Measurements from ENCODE around the gene ZNF593OS.

ZNF593OS gene

GRCh38 chr1:26171084-26172072 is at the start of gene ZNF593OS:
Gene ZNF593OS (minus strand): TSS chr1:26171832. CDS start chr1:26171661, 171 bp downstream.
- DNase-seq, result no peak

GRCh38 chr1:26221094-26221493 is 49.5 kb upstream of the ZNF593OS start:
- DNase-seq, result no peak

- no peak for DNase-seq
These were observed 48.7 kb upstream of the ZNF593OS start for GRCh38 chr1:26220199-26220912.

GRCh38 chr1:26218906-26219494 is 47.4 kb upstream of the ZNF593OS start:
- DNase-seq, result no peak

GRCh38 chr1:26215246-26215645 is 43.6 kb upstream of the ZNF593OS start:
- DNase-seq, result no peak

GRCh38 chr1:26213335-26213905 is 41.8 kb upstream of the ZNF593OS start:
- DNase-seq, result no peak

GRCh38 chr1:26212726-26213125 is 41.1 kb upstream of the ZNF593OS start:
- no peak for DNase-seq

- no peak for DNase-seq
These were observed 38.7 kb upstream of the ZNF593OS start for GRCh38 chr1:26210147-26210870.

GRCh38 chr1:26203642-26204318 is 32.1 kb upstream of the ZNF593OS start:
- DNase-seq, result no peak

- DNase-seq, result no peak
These were observed 28.8 kb upstream of the ZNF593OS start for GRCh38 chr1:26200413-26200812.

- DNase-seq, result no peak
These were observed 26.2 kb upstream of the ZNF593OS start for GRCh38 chr1:26197813-26198212.

- DNase-seq, result no peak
These were observed 25.7 kb upstream of the ZNF593OS start for GRCh38 chr1:26197301-26197700.

GRCh38 chr1:26195805-26196204 is 24.2 kb upstream of the ZNF593OS start:
- no peak for DNase-seq

- no peak for DNase-seq
These were observed 20.1 kb upstream of the ZNF593OS start for GRCh38 chr1:26191739-26192138.

- DNase-seq, result no peak
These were observed 18.8 kb upstream of the ZNF593OS start, which contains the start of gene CATSPER4 for GRCh38 chr1:26190373-26190987. Gene CATSPER4 (plus strand): TSS chr1:26190602. CDS start chr1:26190628, 26 bp downstream.

- DNase-seq, result no peak
These were observed 18.2 kb upstream of the ZNF593OS start for GRCh38 chr1:26189751-26190275.

- no peak for DNase-seq
These were observed 17.7 kb upstream of the ZNF593OS start for GRCh38 chr1:26189331-26189730.

GRCh38 chr1:26188477-26188876 is 16.8 kb upstream of the ZNF593OS start:
- no peak for DNase-seq

GRCh38 chr1:26187882-26188281 is 16.2 kb upstream of the ZNF593OS start:
- DNase-seq, result no peak

- DNase-seq, result no peak
These were observed 13.3 kb upstream of the ZNF593OS start for GRCh38 chr1:26184883-26185282.

GRCh38 chr1:26184086-26184485 is 12.5 kb upstream of the ZNF593OS start:
- DNase-seq, result no peak

Measured in MV-4-11 (cell line).